ENCODE measurements around the gene UPP2.

Gene UPP2

DNA sequence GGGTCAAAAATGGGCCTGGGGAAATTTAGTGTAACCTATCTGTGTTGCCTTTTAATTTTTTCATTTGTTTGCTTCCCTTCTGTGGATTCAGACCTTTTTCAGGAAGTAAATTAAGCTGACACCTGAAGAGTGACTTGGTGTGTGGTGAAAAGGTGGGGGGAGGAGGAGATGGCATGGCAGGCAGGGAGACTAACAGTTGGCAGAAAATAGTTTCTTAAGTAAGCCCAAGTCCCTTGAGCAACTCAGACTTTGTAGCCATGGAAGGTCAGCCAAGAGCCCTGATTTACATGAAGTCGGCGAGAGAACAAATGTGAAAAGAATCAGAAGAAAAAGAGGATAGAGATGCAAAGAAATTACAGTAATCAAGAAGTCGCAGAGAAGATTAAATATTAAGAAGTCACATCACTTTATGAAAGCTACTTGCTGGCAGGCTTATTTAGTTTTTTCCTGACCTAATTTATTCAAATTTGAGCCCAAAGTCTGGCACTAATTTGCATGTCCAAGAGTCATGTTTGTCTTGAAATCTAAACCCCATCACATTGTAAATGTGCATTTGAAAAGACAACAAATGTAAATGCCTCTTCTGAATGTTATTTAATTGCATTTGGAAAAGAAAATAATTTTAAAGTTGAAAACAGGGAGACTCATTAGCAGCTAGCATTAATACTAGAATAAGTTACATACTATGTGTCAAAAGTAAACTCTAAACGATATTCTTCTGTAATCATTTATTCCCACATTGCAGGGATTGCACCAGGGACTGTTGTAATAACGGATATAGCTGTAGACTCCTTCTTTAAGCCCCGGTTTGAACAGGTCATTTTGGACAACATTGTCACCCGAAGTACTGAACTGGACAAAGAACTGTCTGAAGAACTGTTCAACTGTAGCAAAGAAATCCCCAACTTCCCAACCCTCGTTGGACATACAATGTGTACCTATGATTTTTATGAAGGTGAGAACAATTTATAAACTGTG, 19.3 kb downstream of the UPP2 start:
- Mint-ChIP-seq H3K4me1 (peaks cover 10% of the 10 kb centered on the region), H3K4me3 (no peak overlapping the region), H3K27me3 (ENCODE audit: low read depth, poor library complexity) (peaks cover 3% of the 10 kb centered on the region), H3K27ac (no peak overlapping the region), H3K36me3 (ENCODE audit: low read depth) (no peaks in the 10 kb centered on the region), H3K9me3 (no peaks in the 10 kb centered on the region)
- no peak for DNase-seq
- no peak for TF ChIP-seq CTCF (IDR thresholded peaks at IDR 0.05)

- H3K27me3 Mint-ChIP-seq (ENCODE audit: low read depth, poor library complexity), result peaks cover 3% of the 10 kb centered on the region
- no peak overlapping the region for H3K27ac Mint-ChIP-seq
- H3K4me1 Mint-ChIP-seq, result peaks cover 10% of the 10 kb centered on the region
- TF ChIP-seq CTCF (IDR thresholded peaks at IDR 0.05), result no peak
- H3K4me3 Mint-ChIP-seq, result no peak overlapping the region
- no peaks in the 10 kb centered on the region for H3K9me3 Mint-ChIP-seq
- no peaks in the 10 kb centered on the region for H3K36me3 Mint-ChIP-seq (ENCODE audit: low read depth)
- DNase-seq, result no peak
These were observed 23.2 kb downstream of the UPP2 start for GRCh38 chr2:158124896-158125295.

GRCh38 chr2:158125756-158126498, 24.3 kb downstream of the UPP2 start:
- Mint-ChIP-seq H3K4me3 (no peak overlapping the region), H3K36me3 (ENCODE audit: low read depth) (no peaks in the 10 kb centered on the region), H3K27ac (no peak overlapping the region), H3K4me1 (peaks cover 1% of the 10 kb centered on the region), H3K9me3 (no peaks in the 10 kb centered on the region), H3K27me3 (ENCODE audit: low read depth, poor library complexity) (peaks cover 3% of the 10 kb centered on the region)
- no peak for TF ChIP-seq CTCF (IDR thresholded peaks at IDR 0.05)
- no peak for DNase-seq

- no peaks in the 10 kb centered on the region for H3K9me3 Mint-ChIP-seq
These were observed 25.7 kb downstream of the UPP2 start for GRCh38 chr2:158127380-158127804.

More at GRCh38 chr2:158127380-158127804, 25.7 kb downstream of the UPP2 start:
- Mint-ChIP-seq H3K4me1 (no peaks in the 10 kb centered on the region), H3K27me3 (ENCODE audit: low read depth, poor library complexity) (peaks cover 3% of the 10 kb centered on the region), H3K27ac (no peak overlapping the region), H3K4me3 (no peak overlapping the region), H3K36me3 (ENCODE audit: low read depth) (no peaks in the 10 kb centered on the region)
- TF ChIP-seq CTCF (IDR thresholded peaks at IDR 0.05), result no peak
- no peak for DNase-seq

Measured in nephron progenitor cell (in vitro differentiated cells).